Stimulated activated CD8-positive, alpha-beta memory T cell treated with anti-CD3 and anti-CD28 coated beads, Interleukin-12 subunit alpha, Interleukin-12 subunit beta, amount 100 ng/mL, for 24 hours (primary cell): ENCODE measurements around the gene KRT1.
"Not testable (repeated sequence)": the region's sequence is repeated elsewhere in the genome, so short reads cannot be mapped to it uniquely, and the experiment has no call there.

Source experiments
- DNase-seq: peaks from one replicate; pipeline ENCODE4 v3.0.0-alpha.2; 2020; ENCODE audit errors: extremely low read depth

KRT1 gene

DNA sequence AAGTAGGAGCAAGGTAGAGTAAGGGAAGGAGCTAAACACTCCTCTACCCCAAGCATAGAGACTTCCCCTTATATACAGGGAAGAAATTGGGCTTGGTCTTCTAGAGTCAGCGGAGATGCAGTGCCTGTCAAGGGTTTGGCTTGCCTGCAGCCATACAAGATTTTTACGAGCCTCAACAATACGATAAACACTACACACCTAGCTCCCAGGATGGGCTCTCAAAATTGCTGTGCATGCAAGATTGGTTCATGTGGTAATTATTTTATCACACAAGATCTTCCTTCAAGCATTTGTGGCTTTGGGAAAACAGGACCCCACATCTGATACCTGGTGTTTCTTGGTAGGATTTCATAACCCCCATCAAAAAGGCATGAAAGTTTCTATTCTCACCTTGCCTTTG, at the start of gene KRT1:
Gene KRT1 (minus strand): TSS at position 45 of the 400 bp plus-strand sequence. CDS start 59 bp downstream, outside the sequence.
- DNase-seq, result no peak

DNA sequence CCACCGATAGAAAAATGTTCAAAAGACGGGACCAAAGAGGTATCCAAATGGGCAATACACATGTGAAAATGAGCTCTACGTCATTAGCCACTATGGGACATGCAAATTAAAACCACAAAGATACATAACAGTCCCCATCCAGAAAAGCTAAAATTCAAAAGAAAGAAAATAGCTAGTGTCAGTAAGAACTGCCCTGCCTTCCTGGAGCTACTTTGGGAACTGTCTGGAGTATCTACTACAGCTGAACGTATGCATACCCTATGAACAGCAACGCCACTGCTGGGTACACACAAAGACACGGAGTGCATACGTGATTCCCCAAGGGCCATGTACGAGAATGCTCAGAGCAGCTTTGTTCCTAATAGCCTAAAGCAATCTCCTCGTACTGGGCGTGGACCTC, 48.9 kb upstream of the KRT1 start:
- DNase-seq, result no peak

DNA sequence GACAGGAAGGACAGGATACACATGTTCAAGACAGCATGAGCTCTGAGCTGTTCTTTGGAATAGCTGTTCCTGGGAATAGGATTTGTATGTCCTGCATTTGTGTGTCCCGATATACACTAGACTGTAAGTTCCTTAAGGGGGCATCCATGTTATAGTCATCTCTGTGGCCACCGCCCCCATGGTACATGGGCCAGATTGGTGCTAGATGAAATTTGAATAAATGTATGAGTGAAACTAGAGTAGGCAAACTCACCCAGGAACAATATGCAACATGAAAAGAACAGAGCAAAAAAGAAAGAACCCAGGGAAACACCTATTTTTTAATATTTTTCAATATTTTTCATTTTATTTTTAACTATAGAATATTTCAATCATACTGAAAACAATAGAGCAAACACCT, 48.2 kb upstream of the KRT1 start:
- no peak for DNase-seq

DNA sequence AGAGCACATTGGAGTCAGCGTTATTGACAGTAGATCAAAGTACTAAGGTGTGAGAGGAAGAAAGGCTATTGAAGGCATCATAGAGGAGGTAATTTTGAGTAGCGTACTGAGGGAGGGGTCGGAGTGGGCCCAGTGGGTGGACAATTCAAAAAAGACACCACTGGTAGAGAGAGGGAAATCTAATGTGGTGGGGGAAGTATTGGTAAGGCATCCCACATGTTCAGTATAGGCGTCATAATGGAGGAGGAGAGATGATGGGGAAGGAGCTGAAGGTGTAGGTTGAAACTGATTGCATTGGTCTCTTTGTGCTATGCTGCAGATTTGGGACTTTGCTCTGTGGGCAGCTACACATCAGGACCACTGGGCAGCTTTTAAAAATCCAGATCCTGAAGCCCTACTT, 46.8 kb upstream of the KRT1 start:
- DNase-seq, result no peak

DNA sequence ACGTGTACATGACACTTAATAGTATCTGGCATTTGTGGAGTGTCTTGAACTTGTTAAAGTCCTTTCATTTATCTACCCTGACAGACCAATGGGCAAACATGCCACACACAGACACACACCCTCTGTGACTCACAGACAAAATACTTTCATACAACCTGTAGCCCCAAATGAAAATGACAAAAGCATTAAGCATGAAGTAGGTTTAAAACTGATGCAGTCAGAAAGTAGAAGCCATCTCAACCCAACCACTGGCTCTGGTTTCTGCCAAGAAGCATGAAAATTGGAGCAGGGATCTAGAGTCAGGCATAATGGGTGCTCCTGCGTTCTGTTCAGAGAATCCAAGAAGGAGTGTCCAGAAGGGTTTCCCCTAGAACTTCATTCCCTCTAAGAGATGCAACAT, 46.2 kb upstream of the KRT1 start:
- DNase-seq, result no peak

DNA sequence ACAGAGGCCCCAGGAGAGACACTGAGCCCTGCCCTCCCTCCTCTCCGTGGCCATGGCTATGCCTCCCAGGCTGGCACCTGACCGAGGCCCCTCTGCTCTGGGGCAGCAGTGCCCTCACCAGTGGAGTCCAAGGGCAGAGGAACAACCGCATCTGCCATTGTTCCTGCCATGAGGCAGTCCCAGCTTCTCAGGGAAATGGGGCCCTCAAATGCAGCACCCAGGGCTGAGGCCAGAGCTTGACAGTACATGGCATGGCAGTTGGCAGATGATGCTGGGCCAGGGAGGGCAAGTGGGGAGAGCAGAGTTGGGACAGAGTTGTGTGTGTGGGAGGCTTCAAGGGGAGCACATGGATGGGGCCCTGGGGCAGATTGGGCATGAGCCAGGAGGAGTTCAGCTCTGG, 44.2 kb upstream of the KRT1 start:
- no peak for DNase-seq

DNA sequence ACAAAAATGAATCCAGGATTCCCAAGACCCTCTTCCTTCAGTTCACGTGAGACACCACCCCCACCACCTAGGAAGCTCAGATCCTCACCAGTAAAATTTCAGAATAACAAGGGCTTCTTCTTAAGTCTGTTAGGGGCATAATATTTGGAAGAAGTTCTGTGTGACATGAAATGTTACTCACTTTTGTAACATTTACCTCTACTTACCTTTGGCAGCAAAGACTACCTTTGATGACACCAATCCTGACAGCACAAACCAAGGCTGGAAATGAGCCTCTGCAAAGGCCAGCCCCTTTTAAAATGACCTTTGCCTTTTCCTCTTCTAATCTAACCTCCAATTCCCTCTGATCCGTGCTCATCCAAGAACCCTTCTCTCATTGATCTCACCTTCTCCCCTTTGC, 42.5 kb upstream of the KRT1 start:
- no peak for DNase-seq

DNA sequence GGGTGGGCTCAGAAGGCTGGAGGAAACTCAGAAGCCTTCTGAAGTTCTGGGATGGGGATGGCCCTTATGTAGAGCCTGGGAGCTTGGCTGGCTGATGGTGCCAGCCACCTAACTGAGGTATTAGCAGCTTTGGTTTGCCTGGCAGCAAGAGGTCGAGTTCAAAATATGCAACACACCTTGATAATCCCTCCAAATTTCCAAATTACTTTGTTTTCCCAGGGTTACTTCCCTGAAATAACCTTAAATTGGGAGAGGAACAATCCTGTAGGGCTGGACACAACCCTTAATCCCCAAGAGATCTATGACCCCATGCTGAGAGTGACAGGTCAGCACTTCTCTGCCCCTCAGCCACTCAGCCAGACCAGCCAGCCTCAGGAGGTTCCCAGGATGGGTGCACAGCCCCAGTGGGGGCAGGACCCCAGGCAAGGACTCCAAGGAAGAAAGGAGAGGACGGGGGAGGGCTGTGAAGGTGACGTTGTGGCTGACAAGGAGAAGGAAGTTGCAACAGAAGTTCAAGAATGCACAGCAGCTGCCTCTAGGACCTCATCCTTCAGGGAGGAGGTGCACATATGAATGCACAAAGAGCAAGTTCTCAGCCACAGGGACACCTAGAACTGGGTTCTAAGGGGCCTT, 41.7 kb upstream of the KRT1 start:
- no peak for DNase-seq

DNA sequence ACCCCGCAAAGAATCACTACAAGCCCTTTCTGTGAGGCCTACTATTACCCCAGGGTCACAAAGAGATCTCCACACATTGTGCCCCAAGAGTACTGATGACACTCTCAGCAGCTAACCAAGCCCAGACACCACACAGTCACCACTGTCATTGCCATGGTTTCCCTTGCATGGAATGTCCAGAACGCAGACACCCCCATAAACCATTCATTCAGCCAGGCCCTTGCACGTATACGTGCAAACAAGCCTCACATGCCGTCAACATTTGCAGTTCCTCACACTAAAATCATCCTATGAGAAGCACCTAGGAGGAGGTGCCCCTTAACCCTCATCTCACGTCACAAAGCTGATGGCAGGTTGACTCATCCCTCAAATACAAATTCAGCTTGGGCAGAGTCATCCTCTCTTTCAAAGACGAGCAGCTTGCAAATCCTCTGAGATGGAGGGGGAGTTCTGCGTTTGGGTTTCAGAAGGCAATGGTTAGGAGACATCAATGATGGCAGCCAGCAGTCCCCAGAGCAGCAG, 40.2 kb upstream of the KRT1 start:
- no peak for DNase-seq

DNA sequence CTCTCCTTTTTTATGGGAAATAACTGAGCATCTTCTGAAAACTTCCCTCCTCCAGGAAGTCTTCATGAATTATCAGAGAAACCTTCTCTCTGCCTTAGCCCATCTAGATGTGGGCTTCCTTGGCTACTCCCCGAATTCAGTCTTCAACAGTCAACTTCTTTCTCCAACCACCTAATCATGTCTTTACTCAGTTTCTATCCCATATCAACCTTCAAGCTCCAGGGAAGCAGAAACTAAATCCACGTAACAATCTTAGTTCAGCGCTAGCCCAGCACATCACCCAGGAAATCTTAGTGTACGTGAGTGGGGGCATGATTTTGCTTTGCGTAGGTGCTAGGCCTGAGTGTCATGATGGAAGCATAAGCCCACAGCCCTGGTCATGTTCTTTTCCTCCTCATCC, 35.9 kb upstream of the KRT1 start:
- DNase-seq, result no peak

DNA sequence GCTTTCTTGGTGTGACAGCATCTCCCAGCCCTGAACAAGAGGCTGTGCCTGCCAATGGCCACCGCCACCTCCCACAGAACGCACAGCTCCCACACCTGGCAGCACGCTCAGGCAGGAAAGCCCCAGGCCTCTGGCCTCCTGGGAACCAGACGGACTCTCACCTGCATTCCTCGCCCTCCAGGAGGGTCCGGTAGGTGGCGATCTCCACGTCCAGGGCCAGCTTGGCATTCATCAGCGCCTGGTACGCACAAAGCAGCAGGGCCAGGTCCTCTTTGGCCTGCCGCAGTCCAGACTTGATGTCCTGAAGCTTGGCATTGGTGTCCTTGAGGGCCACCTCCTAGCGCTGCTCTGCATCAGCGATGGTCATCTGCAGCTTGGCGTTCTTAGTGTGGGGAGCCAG, 35.2 kb upstream of the KRT1 start:
- DNase-seq, result no peak

DNA sequence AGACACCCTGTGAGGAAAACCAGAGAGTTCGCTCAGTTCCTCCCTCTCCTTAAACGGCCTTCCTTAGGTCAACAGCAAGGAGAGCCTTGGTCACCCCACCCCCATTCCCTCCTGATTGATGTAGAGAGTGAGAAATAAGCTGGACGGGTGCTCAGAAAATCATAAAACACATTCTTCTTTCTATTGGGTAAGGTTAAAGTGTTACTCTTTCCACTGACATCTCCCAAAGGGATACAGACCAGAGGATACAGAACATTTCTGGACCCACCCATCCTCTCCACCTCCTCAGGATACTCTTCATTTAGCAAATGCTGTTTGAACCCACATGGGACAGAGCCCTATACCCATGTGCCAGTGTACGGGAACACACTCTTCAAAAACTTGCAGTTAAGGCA, 34.7 kb upstream of the KRT1 start:
- DNase-seq, result no peak

DNA sequence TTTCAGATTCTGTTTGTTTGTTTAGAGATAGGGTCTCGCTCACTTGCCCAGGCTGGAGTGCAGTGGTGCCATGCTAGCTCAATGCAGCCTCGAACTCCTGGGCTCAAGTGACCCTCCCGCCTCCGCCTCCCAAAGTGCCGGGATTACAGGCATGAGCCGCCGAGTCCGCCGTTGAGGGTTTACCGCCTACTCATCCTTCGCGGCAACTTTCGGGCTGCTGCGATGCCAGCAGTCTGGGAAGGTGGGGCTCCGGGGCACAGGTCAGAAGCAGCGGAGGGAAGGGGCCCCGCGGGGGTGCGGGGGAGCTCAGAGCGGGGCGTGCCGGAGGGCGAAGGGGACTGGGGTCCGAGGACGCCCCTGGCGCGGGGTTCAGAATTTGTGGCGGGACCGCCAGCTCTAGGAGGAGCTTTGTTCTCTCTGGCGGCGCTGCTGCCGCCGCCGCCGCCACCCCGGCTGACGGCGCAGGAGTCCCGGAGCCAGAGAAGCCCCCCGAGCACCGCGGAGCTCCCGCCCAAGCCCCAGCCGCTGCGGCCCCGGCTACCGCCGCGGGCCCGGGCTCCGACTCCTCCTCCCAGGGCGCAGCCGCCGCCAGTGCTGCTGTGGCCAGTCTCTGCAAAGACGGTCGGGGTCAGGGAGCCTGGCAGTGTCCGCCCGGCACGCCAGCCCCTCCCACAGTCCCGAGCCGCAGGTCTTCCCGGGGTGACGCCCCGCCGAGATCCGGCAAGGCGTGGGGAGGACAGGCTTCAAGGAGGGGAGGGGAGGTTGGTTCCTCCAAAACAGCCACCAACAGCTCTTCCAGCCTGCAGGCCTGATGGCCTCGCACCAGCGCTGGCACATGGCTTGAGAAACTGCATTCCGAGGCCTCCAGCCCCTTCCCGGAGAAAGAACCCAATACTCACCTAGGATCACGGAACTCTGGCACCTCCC, 34.0 kb upstream of the KRT1 start:
- DNase-seq, result no peak

DNA sequence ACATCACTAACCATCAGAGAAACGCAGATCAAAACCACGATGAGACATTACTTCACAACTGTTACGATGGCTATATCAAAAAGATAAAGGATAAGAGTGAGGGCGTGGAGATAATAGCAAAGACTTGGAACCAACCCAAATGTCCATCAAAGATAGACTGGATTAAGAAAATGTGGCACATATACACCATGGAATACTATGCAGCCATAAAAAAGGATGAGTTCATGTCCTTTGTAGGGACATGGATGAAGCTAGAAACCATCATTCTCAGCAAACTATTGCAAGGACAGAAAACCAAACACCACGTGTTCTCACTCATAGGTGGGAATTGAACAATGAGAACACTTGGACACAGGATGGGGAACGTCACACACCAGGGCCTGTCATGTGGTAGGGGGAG, 31.9 kb upstream of the KRT1 start:
- DNase-seq, result not testable (repeated sequence)

DNA sequence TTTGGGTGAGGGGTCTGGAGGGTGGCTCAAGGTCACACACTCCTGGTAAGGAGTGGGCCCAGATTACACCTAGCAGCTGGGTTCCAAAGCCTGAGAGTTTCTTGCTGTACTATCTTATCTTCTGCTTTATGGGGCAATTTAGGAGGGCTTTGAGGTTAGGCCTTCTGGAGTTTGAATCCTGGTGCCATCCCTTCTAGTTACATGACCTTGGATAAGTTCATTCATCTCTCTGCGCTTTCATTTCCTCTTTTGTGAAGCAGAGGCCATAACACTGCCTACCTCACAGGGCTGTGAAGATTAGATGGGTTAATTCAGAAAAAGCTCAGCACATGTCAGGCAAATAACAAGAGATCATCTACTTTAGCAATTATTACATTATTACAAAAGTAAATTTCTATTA, 30.5 kb upstream of the KRT1 start:
- DNase-seq, result no peak

DNA sequence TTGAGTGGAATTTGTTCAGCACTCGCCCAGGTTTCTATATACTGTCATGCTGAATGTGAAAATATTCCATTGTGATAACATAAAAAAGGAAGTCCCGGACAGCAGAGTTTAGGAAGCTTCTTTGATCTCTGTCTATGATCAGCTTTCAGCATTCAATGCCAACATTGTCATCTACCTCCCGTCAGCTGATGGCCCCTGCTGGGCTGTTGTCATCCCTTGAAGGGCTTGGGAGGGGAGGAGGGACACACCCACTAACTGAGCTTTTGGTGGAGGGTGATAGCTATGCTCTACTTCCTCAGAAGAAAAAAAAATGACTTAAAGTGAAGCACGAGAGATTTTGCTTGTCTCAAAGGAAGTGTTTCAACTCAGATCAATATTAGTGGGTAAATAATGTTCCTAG, 27.8 kb upstream of the KRT1 start:
- DNase-seq, result no peak

DNA sequence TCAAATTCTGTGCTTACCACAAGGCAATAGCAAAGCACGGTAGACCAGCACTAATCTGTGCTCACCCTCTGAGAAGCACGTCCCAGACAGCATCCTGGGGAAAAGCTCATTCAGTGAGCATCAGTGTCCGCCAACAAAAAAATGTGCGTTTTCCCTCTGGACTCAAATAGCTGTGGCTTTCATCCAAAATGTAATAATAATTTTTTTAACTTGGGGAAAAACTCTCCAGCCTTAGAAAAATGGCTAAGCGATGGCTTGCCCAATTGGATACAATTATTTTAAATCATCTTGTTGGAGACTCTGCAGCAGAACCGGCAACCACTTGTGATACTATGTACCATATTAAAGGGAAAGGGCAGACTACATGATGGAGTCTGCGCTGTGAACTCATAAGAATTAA, 24.3 kb upstream of the KRT1 start:
- no peak for DNase-seq

DNA sequence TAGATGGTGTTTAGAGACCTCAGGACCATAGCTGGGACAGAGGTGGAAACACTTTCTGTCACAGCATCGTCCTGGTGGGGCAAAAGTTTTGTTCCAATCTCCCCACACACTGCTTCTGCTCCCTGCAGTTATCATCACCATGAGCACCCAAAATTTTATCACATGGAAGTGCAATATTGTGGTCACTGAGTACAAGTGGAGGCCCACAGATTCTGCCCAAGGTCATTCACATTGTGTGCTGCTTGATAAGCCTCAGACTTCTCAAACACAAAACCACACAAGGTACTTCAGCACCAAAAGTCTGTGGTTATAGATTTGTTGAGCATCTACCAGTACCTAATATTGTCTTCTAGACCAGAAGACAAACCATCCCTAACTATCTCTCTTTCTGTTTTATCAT, 23.7 kb upstream of the KRT1 start:
- DNase-seq, result no peak

DNA sequence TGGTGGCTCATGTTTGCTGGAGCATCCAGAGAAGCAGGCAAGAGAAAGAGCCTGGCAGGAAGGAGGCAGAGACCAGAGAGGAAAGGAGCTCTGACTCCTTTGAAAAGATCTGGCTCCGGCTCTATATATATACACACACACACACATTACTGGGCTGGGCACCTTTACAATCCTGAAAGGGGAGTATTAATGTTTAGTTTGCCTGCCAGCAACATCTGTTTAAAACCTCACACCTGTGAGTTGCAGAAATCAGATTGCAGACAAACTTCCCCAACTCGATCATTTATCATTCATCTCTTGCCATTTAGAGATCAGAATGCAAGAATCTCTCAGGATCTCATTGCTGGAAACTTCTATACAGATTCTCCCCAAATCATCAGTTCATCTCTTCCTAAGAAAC, 23.2 kb upstream of the KRT1 start, which contains the start of gene KRT77:
Gene KRT77 (minus strand): TSS at position 101 of the 400 bp plus-strand sequence. CDS start 90 bp downstream, at position 11.
- DNase-seq, result no peak

DNA sequence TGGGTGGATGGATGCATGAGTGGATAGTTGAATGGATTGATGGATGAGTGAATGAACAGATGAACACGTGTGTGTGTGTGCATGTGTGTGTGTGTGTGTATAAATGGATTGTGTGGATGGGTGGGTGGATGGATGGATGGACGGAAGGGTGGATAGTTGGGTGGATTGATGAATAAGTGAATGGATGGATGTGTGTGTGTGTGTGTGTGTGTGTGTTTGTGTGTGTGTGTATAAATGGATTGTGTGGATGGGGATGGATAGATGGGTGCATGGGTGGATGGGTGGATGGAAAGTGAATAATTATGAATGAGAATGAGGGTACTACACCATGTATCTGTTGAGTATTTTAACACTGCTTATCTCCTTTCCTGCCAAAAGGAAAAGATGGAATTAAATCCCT, 22.1 kb upstream of the KRT1 start:
- DNase-seq, result no peak

DNA sequence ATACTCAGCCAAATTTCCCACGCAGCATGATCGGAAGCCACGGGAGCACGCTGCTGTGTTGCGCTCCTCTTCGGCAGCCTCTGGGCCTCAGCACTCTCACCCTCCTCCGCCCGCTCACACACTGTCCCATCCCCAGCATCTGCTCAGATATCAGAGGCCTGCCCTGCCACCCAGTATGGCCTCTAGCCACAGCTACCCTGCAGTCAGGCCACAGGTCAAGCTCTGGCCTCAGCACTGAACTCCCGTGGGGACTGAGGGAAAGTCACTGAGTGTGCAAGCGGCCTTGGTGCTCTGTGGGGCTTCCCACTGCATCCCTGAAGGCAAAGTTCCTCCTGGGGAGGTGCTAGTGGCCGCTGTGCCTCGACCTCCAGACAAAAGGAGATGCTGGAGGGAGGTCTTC, 21.1 kb upstream of the KRT1 start:
- DNase-seq, result no peak

DNA sequence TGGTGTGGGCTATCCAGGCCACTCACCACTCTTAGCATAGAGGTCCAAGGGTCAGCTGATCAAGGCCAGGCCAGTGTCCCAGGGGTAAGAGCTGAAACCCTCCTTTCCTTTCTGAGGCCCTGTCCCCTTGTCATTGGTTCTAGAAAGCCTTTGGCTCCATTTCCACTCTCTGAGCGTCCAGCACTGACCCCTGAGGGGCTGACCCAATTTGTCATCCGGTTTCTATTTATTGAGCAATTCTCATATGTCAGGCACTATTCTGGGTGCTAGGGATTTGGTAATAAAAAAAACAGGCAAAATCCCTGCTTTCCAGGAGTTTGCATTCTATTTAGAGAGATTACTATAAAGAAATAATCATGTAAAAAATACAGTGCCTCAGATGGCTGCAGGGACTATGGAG, 19.8 kb upstream of the KRT1 start:
- DNase-seq, result no peak

DNA sequence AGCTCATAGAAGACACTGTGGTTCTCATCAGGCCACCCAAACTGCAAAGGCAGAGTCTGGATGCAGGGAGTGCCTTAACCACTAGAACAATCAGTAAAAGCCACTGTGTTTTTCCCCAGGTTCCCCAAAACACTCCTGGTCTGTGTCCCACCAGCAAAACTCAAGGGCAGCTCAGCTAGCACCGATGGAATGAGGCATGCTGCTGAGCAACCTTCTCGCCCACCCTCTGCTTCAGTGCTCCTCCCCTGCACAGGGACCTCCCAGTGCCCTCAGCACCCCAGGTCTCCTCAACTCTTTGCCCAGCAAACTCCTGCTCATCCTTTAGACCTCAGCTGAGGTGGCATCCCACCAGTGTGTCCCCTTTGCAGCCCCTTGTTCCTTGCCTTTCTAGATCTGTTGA, 19.2 kb upstream of the KRT1 start:
- no peak for DNase-seq
